Measurements from ENCODE around the gene GEMIN8.

The GEMIN8 gene

GRCh38 chrX:14015941-14016340, 13.8 kb downstream of the GEMIN8 start:
- DNase-seq (ENCODE audit: low read depth in 1 of 2, low spot score in 1 of 2), result no peak

DNA sequence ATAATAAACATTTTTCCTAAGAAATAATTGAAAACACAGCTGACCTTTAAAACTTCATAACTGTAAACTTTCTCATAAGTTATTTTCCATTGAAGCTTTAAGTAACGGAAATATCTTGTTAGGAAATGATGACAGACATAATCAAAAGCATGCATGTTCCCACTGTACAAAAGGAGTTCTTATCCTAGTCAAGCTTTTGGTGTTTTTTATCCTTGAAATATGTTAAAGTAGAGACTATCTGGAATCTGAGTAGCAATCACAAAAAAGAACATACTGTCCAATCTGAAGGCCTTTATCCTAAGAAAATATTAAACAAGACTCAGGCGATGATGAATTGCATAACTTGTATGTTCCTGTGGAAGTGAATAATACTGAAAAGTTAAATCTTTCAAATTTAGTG, 14.4 kb downstream of the GEMIN8 start:
- DNase-seq (ENCODE audit: low read depth in 1 of 2, low spot score in 1 of 2), result no peak

DNA sequence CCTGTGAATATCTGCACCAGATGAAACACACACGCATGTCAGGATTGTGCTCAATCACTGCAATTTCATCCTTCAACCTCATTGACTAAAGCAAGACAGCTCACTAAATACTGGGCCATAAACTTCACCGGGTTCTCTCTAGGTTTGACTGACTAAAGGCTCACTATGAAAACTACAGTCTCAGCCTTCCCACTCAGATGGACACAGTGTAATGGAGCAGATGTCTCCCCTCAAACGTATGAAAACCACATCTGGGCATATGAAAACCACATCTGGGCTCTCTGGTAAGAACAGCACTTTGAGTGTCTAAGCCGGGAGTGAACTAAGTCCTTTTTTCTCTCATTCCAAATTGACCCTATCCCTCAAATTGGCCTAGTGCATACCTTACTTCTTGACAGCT, 15.2 kb downstream of the GEMIN8 start:
- DNase-seq (ENCODE audit: low read depth in 1 of 2, low spot score in 1 of 2), result no peak

GRCh38 chrX:14013054-14013453, 16.6 kb downstream of the GEMIN8 start:
- no peak for DNase-seq (ENCODE audit: low read depth in 1 of 2, low spot score in 1 of 2)

DNA sequence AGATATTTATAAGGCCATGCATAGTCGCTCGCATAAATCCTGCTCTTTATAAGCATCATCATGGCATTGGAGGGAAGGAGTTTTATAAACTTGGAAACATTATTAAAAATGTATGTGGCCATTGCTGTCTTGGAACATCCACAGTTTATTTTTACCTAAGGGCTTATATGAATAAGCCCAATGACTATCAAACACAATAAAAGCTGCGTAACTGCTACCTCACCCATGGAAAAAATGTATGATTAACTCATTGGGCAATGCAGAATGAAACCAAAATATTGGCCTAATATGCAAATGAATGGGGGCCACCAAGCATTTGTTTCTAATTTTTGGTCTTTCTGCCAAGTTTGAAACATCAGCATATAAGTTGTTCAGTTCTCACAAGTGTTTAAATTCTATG, 19.1 kb downstream of the GEMIN8 start:
- DNase-seq (ENCODE audit: low read depth in 1 of 2, low spot score in 1 of 2), result no peak

- DNase-seq (ENCODE audit: low read depth in 1 of 2, low spot score in 1 of 2), result no peak
Measured at GRCh38 chrX:14006540-14006939, 23.2 kb downstream of the GEMIN8 start.

GRCh38 chrX:14003876-14004425, 25.7 kb downstream of the GEMIN8 start:
- DNase-seq (ENCODE audit: low read depth in 1 of 2, low spot score in 1 of 2), result no peak

GRCh38 chrX:14003028-14003427, 26.7 kb downstream of the GEMIN8 start:
- no peak for DNase-seq (ENCODE audit: low read depth in 1 of 2, low spot score in 1 of 2)

- no peak for DNase-seq (ENCODE audit: low read depth in 1 of 2, low spot score in 1 of 2)
Measured at GRCh38 chrX:13996650-13997049, 33.0 kb downstream of the GEMIN8 start.

GRCh38 chrX:13994536-13995080, 35.1 kb downstream of the GEMIN8 start:
- DNase-seq (ENCODE audit: low read depth in 1 of 2, low spot score in 1 of 2), result no peak

GRCh38 chrX:13994104-13994503, 35.6 kb downstream of the GEMIN8 start:
- no peak for DNase-seq (ENCODE audit: low read depth in 1 of 2, low spot score in 1 of 2)

DNA sequence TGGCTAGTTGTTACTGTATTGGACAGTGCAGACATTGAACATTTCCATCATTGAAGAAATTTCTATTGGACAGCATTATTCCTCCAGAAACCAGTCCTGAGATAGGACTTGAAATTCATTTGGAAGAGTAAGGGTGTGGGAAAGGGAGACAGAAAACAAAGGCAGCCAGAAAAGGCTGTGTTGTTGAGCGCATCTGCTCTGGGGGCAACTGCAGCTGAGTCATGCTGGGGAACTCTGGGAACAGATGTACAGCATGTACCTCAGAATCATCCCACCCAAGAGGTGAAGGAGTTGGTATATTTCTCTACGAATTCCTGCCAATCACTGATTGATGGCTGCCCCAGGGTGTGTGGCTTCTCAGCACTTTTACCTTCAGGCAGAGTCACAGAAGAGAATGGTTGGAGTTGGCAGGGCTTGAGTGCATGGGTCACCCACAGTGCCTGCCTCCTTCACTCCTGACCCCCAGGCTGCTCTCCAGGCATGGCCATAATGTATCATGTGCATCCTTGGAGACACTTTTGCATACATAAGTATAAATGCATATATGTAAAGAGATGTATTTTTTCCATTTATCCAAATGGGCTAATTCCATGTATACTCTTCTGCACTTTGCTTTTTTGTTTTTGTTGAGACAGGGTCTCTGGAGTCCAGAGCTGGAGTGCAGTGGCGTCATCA, 39.4 kb downstream of the GEMIN8 start:
- no peak for DNase-seq (ENCODE audit: low read depth in 1 of 2, low spot score in 1 of 2)

GRCh38 chrX:13985697-13986435, 43.8 kb downstream of the GEMIN8 start:
- DNase-seq (ENCODE audit: low read depth in 1 of 2, low spot score in 1 of 2), result no peak

GRCh38 chrX:13983734-13984133, 46.0 kb downstream of the GEMIN8 start:
- DNase-seq (ENCODE audit: low read depth in 1 of 2, low spot score in 1 of 2), result no peak

DNA sequence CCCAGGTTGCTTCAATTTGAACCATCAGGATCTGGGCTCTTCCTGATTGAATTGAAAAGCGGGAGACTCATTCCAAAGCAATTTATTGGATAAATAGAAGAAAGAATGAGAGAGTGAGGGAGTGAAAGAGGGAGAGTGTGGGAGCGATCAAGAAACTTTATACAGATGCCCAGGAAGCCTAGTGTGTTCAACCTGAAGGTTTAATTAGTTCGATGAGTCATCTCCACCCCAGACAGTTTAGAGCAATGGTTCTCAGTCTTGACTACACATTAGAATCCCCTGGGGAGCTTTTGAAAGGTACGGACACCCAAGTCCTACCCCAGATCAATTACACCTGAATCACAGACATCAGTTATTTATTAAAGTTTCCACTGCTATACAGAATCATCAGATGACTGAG, 61.5 kb downstream of the GEMIN8 start:
- DNase-seq (ENCODE audit: low read depth in 1 of 2, low spot score in 1 of 2), result no peak

DNA sequence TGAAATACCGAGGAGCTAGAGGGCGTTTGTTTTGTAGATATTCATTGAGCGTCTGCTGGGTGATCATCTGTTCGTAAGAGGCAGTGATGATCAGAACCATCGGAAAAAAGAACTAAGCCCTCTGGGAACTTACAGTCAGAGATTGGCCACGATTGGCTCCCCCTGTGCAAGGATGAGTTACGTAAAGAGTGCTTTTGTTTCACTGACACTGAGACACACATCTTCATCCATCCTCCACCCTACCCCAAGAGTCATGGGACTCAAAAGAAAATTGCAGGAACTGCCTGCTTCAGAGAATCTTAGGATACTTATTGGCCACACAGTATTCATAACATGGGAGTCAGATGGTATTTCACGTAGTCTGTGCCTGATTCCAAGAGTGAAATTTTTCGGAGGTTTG, 62.1 kb downstream of the GEMIN8 start:
- no peak for DNase-seq (ENCODE audit: low read depth in 1 of 2, low spot score in 1 of 2)

DNA sequence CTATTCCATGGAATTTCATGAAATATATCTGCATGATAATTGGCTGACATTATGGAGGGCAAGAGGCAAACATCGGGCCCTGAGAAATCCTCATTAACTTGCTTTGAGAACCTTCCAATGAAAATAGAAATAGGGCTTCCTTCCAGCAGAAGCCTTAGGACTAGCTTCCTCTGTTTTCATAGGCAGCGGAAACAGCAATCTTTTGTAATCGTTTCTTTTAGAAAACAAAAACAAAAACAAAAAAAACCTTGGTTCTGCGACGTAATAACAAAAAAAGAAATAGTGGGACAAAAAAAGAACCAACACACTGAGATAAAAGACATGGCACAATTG, 62.9 kb downstream of the GEMIN8 start:
- DNase-seq (ENCODE audit: low read depth in 1 of 2, low spot score in 1 of 2), result no peak

DNA sequence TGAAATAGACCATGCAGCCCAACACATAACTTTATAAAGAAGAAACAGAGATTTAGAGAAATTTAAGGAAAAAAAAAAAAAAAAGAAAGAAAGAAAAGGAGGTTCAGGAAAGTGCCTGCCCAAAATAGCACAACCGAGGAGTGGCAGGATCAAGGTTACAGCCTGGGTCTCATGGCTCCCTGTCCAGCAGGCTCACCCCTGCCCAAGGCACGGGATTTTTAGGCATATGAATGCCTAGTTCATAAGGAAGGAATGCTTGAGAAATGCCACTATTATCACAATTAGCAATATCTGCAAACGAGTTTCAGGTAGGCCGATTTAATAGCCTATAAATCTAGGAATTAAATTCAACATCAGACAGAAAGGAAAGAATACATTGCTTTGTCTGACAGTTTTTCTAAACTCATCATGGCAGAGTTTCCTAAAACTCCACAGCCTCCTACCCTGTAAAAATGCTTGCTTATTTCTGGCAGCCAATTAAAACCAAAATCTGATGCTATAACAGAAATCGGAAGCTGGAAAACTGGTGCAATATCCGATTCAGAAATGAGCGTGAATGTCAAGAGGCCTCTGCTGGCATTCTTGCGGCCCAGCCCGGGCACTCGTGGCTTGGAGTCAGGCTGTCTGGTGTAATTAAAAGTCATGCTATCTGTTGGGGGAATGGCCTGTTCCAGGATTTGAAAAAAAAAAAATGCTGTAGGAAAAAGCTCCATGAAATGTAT, 63.5 kb downstream of the GEMIN8 start:
- no peak for DNase-seq (ENCODE audit: low read depth in 1 of 2, low spot score in 1 of 2)

- no peak for DNase-seq (ENCODE audit: low read depth in 1 of 2, low spot score in 1 of 2)
Measured at GRCh38 chrX:13965531-13965930, 64.2 kb downstream of the GEMIN8 start.

- no peak for DNase-seq (ENCODE audit: low read depth in 1 of 2, low spot score in 1 of 2)
Measured at GRCh38 chrX:13956998-13957397, 72.7 kb downstream of the GEMIN8 start.

All from activated T-helper 1 cell treated with anti-CD3 and anti-CD28 coated beads, Interleukin-2, amount 50 U/mL, for 16 hours (primary cell).